Measurements from ENCODE around the gene TRMT1L.

DNA sequence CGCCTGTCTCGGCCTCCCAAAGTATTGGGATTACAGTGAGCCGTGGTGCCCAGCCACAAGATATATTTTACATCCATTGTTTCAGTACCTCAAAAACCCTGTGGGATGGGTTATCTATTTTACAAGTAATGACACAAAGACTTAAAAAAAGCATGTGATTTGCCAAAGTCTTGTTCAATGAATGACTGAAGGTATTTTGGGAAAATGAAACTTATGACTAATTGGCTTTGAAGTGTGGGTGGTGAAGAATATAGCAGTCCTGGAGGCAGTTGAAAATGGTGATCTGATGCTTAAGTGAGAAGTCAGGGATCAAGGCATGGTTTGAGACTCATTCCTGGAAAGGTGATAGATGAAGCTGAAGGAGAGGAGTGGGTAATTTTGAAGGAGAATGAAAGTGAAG is 3.2 kb upstream of the TRMT1L start:
- TF ChIP-seq EZH2 (IDR thresholded peaks at IDR 0.05; ENCODE audit: low read length) = no peak
- TF ChIP-seq, protein P1, sequence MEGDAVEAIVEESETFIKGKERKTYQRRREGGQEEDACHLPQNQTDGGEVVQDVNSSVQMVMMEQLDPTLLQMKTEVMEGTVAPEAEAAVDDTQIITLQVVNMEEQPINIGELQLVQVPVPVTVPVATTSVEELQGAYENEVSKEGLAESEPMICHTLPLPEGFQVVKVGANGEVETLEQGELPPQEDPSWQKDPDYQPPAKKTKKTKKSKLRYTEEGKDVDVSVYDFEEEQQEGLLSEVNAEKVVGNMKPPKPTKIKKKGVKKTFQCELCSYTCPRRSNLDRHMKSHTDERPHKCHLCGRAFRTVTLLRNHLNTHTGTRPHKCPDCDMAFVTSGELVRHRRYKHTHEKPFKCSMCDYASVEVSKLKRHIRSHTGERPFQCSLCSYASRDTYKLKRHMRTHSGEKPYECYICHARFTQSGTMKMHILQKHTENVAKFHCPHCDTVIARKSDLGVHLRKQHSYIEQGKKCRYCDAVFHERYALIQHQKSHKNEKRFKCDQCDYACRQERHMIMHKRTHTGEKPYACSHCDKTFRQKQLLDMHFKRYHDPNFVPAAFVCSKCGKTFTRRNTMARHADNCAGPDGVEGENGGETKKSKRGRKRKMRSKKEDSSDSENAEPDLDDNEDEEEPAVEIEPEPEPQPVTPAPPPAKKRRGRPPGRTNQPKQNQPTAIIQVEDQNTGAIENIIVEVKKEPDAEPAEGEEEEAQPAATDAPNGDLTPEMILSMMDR (optimal IDR thresholded peaks at IDR 0.05 in 1 of 3, IDR thresholded peaks at IDR 0.05 in 1 of 3, conservative IDR thresholded peaks at IDR 0.05 in 1 of 3; ENCODE audit: extremely low read depth in 1 of 3, insufficient read depth in 2 of 3, low read length in 3 of 3) = no peak
